Upper lobe of right lung (tissue), 1 donor: Measurements from ENCODE around the gene KCNS3. TPM values are rescaled to one million over a fixed set of nuclear protein-coding genes. Genes with fewer than 3 reads are reported as not detected.

Source experiments
- ATAC-seq: fragments of 200-7000 bp; cut with Tn5 transposase; one replicate; pipeline ENCODE4 v1.9.1; 2020; ENCODE audit warnings: mild to moderate bottlenecking, moderate library complexity
- DNase-seq: peaks from one replicate; pipeline ENCODE4 v3.0.0-alpha.2; 2020
- H3K27ac ChIP-seq: fragments of 200-600 bp; one replicate; pipeline ENCODE4 v1.8.0; 2022
- H3K27me3 ChIP-seq: fragments of 200-600 bp; one replicate; pipeline ENCODE4 v1.8.0; 2022; ENCODE audit warnings: mild to moderate bottlenecking
- H3K36me3 ChIP-seq: fragments of 200-600 bp; one replicate; pipeline ENCODE4 v1.8.0; 2022
- H3K4me1 ChIP-seq: fragments of 200-600 bp; one replicate; pipeline ENCODE4 v1.8.0; 2022
- H3K4me3 ChIP-seq: fragments of 200-600 bp; one replicate; pipeline ENCODE4 v1.8.0; 2022; ENCODE audit warnings: mild to moderate bottlenecking
- H3K9me3 ChIP-seq: fragments of 200-600 bp; one replicate; pipeline ENCODE4 v1.8.0; 2022
- CTCF ChIP-seq: fragments of 200-600 bp; IDR thresholded peaks from one replicate; pipeline ENCODE4 v1.8.0; 2022; ENCODE audit warnings: antibody characterized with exemption
- intact Hi-C: fragments of 100-400 bp; cut with DNase I; formaldehyde crosslinking; loops from one replicate; pipeline ENCODE4 v1.11.0; 2022
- total RNA-seq: library from RNA; stranded (reverse); fragmentation: NEBNext Ultra II Directional; extraction: Animal tissue kit (Norgen Biotek cat#: 25700); gene quantifications from one replicate; pipeline ENCODE4 v1.2.1, GENCODE V29; 2021
- donor health status: DM: no; HTN: yes; CAD: no; lungs with severe emphysema.

KCNS3 gene
- total RNA-seq, 1 donor from 2014 or later = 47.8 TPM

- DNase-seq = no peak
- intact Hi-C loops = no loop called here
- Histone ChIP-seq H3K27me3 (no peaks in the 10 kb centered on the region), H3K9me3 (peaks cover under 1% of the 10 kb centered on the region), H3K4me1 (no peaks in the 10 kb centered on the region), H3K4me3 (no peak overlapping the region), H3K27ac (no peak overlapping the region), H3K36me3 (no peaks in the 10 kb centered on the region)
- no peak for TF ChIP-seq CTCF
- peak; percentile 57 for ATAC-seq
Observed at GRCh38 chr2:17943444-17943843, 65.0 kb downstream of the KCNS3 start.

GRCh38 chr2:17947113-17947512 lies 68.6 kb downstream of the KCNS3 start:
- ATAC-seq = no peak
- Histone ChIP-seq H3K27me3 (no peaks in the 10 kb centered on the region), H3K4me1 (no peaks in the 10 kb centered on the region), H3K4me3 (no peak overlapping the region), H3K27ac (no peak overlapping the region), H3K9me3 (no peaks in the 10 kb centered on the region), H3K36me3 (no peaks in the 10 kb centered on the region)
- DNase-seq = no peak
- intact Hi-C loops = no loop called here
- no peak for TF ChIP-seq CTCF

GRCh38 chr2:17950006-17950405 lies 71.5 kb downstream of the KCNS3 start:
- Histone ChIP-seq H3K4me1 (no peaks in the 10 kb centered on the region), H3K4me3 (no peak overlapping the region), H3K27me3 (no peaks in the 10 kb centered on the region), H3K27ac (no peak overlapping the region), H3K9me3 (no peaks in the 10 kb centered on the region), H3K36me3 (no peaks in the 10 kb centered on the region)
- DNase-seq = no peak
- intact Hi-C loops = no loop called here
- TF ChIP-seq CTCF = no peak
- no peak for ATAC-seq

DNA sequence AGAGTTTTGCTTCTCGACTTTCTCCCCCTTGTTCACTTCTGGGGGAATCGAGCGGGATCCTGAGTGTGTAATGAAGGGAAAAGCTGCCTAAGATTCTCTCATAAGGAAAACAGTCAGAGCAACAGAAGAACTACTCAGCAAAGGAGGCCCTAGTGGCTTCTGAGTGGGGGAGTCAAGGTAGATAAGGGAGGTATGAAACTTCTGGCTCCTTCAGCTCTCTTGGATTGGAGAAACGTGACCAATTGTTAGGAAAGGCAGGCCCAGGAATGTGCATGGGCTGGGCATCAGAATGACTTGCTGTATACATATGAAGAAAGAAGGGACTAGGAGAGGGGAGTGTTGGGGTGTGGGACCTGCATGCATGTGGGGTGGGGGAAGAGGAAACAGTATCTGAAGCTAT lies 73.1 kb downstream of the KCNS3 start:
- peak; percentile 89 for ATAC-seq
- Histone ChIP-seq H3K27ac (no peak overlapping the region), H3K27me3 (no peaks in the 10 kb centered on the region), H3K4me3 (no peak overlapping the region), H3K4me1 (no peaks in the 10 kb centered on the region), H3K9me3 (no peaks in the 10 kb centered on the region), H3K36me3 (no peaks in the 10 kb centered on the region)
- no peak for TF ChIP-seq CTCF
- DNase-seq = no peak
- intact Hi-C loops = no loop called here

DNA sequence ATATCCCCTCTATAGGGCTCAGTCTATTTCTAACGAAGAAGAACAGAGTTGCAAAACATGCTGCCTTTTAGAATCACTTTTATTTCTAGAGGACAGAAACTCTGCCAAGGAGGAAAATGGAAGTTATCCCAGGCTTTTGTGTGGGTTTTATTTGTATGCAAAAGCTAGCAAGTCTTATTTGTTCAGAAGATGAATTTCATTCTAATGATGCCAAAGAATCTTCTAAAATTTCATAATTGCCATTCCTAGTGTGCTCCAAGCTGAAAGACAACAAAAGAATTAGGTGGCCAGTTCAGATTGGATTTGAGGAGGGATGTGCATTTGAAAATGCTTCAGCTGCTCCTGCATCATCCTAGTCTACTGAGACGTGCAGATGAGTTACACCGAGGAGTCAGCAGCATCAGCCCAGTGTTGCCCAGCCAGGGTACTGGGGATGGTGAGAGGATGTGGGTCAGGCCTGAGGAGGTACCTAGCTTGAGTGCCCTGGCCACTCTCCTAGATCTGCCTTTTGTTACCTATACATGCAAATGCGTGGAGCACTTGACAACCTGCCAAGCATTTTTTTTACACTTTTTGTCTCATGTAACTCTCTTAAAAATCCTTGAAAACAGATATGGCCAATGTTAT lies 80.1 kb downstream of the KCNS3 start:
- ATAC-seq = no peak
- TF ChIP-seq CTCF = no peak

GRCh38 chr2:17959356-17959755 lies 80.9 kb downstream of the KCNS3 start:
- ATAC-seq = no peak

More for the DNA sequence above, 80.1 kb downstream of the KCNS3 start:
- H3K9me3 ChIP-seq = no peaks in the 10 kb centered on the region
- H3K4me3 ChIP-seq = no peak overlapping the region
- no peaks in the 10 kb centered on the region for H3K36me3 ChIP-seq
- no peak overlapping the region for H3K27ac ChIP-seq
- no peaks in the 10 kb centered on the region for H3K27me3 ChIP-seq
- H3K4me1 ChIP-seq = no peaks in the 10 kb centered on the region
- intact Hi-C loops = no loop called here
- no peak for DNase-seq

More at GRCh38 chr2:17959356-17959755, 80.9 kb downstream of the KCNS3 start:
- Histone ChIP-seq H3K27me3 (no peaks in the 10 kb centered on the region), H3K27ac (no peak overlapping the region), H3K4me1 (no peaks in the 10 kb centered on the region), H3K9me3 (no peaks in the 10 kb centered on the region), H3K4me3 (no peak overlapping the region), H3K36me3 (no peaks in the 10 kb centered on the region)
- TF ChIP-seq CTCF = no peak
- intact Hi-C loops = no loop called here
- no peak for DNase-seq
